ENCODE measurements around the gene VSTM2L.

- no peak for TF ChIP-seq CTCF (optimal IDR thresholded peaks at IDR 0.05 in 1 of 3, IDR thresholded peaks at IDR 0.05 in 1 of 3, conservative IDR thresholded peaks at IDR 0.05 in 1 of 3; ENCODE audit: extremely low read depth in 1 of 3, insufficient read depth in 2 of 3, low read length in 3 of 3)
- TF ChIP-seq EZH2 (IDR thresholded peaks at IDR 0.05; ENCODE audit: low read length): no peak
Observed at GRCh38 chr20:37973059-37973910, 70.4 kb downstream of the VSTM2L start.
